Right hindlimb (tissue), 1 donor: ENCODE measurements around the gene HSFX4.
"Not testable (repeated sequence)": the region's sequence is repeated elsewhere in the genome, so short reads cannot be mapped to it uniquely, and the experiment has no call there.

Experiments used
- DNase-seq: peaks from one replicate; pipeline ENCODE4 v3.0.0-alpha.2; 2018

Gene HSFX4, protein sequence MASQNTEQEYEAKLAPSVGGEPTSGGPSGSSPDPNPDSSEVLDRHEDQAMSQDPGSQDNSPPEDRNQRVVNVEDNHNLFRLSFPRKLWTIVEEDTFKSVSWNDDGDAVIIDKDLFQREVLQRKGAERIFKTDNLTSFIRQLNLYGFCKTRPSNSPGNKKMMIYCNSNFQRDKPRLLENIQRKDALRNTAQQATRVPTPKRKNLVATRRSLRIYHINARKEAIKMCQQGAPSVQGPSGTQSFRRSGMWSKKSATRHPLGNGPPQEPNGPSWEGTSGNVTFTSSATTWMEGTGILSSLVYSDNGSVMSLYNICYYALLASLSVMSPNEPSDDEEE

DNA sequence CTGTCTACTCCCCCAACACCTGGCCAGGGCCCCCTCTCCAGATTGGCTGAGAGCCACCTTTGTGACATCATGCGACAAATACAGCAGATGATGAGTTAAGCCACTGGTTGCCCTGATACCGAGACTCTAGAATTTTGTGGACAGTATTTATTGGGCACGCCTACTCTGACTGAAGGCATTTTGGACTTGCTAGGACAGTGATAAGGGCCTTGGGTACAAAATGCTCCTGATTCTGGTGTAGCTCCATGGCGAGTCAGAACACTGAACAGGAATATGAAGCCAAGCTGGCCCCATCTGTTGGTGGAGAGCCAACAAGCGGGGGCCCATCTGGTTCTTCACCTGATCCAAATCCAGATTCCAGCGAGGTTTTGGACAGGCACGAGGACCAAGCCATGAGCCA is at the start of gene HSFX4:
Gene HSFX4, plus strand, starts transcription at position 174 of the 400 bp plus-strand sequence. Its CDS starts 72 bp downstream, at position 246.
- not testable (repeated sequence) for DNase-seq

GRCh38 chrX:149881081-149881711 is 48.2 kb upstream of the HSFX4 start, which contains the start of gene MAGEA8:
MAGEA8 (plus strand) TSS chrX:149881183; CDS start chrX:149884273, 3,090 bp downstream.
- DNase-seq: no peak

GRCh38 chrX:149890828-149891227 is 38.5 kb upstream of the HSFX4 start:
- not testable (repeated sequence) for DNase-seq

- DNase-seq: no peak
Observed at GRCh38 chrX:149898554-149898953, 30.8 kb upstream of the HSFX4 start.

DNA sequence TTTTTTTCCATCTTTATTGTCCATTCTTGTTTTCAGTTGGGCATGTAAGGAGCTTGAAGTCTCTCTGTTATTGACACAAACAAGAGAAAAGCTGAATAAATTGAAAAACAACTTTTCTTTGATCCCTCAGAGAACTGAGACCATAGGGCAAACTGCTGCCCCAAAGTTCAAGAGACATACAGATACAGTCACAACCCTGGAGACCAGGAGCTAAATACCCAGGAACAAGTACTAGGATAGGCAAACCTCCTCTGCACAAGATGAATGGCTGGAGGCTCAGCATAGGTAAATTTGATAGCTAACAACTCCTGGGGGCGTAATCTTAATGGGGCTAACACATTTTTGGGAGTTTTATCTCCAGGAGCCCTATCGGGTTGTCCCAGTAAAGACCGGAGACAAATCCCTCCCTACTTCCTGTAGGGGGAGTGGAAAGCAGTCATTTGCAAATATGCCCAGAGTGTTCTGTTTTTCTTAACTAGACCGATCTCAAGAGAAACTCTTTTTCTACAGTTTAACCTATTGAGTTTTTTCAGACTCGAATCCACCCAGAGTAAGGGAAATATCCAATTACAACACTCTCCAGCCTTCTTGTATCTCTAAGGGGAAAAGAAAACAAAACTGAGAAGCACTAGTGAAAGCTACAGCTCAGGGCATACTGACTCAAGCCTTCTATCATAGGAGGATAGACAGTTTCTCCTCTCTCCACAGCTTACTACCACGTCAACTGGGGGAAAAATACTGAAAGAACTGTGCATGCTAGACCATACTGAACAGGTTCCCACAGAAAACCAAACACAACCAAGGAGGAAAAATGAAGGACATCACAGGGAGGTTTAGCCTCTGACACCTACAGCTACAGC is 25.3 kb upstream of the HSFX4 start:
- DNase-seq: no peak

DNA sequence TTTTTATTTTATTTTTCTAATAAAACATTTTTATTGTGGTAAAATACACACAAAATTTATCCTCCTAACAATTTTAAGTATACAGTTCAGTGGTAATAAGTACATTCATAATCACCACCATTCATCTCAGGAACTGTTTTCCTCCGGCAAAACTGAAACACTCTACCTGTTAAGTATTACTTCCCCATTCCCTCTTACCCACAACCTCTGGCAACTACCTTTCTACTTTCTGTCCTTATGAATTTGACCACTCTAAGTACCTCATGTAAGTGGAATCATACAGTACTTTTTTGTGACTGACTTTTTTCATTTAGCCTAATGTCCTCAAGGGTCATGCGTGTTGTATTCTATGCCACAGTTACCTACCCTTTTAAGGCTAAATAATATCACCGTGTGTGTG is 21.1 kb upstream of the HSFX4 start:
- DNase-seq: no peak

DNA sequence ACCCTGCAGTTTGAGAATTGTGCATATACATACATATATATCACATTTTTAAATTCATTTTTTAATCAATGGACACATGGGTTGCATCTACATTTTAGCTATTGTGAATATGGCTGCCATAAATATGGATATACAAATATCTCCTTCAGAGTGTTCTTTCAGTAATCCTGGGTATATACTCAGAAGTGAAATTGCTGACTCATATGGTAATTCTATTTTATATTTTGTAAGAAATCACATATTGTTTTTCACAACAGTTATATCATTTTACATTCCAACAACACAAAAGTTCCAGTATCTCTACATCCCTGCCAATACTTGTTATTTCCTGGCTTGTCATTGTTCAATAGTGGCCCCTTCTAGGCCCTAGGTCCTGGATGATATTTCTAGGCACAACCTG is 20.6 kb upstream of the HSFX4 start:
- no peak for DNase-seq

DNA sequence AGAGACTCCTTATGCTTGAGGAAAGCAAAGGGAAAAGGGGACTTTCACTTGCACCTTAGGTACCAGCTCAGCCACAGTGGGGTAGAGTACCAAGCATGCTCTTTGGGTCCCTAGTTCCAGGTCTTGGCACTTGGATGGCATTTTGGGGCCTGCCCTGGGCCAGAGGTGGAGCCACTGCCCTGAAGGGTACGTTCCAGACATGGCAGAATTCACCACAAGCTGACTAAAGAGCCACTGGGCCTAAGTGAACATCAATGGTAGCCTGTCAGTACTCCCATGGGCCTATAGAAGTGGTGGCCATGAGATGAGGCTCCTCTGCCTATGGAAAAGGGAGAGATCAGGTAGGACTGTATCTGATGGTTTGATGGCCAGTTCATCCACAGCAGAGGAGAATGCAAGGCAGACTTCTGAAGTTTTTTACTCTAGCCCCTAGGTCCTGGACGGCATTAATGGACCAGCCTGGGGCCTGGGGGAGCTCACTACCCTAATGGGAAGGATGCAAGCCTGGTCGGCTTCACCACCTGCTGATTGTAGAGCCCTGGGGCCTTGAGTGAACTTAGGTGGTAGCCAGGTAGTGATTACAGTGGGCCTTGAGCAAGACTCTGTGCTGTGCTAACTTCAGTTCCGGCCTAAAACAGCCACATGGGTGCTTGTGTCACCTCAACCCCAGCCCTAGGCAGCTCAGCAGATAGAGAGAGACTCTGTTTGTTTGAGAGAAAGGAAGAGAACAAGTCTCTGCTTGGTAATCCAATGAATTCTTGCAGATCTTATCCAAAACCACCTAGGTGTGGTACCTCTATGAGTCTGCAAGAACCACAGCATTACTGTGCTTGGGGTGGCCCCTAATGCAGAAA is 19.8 kb upstream of the HSFX4 start:
- DNase-seq: no peak

DNA sequence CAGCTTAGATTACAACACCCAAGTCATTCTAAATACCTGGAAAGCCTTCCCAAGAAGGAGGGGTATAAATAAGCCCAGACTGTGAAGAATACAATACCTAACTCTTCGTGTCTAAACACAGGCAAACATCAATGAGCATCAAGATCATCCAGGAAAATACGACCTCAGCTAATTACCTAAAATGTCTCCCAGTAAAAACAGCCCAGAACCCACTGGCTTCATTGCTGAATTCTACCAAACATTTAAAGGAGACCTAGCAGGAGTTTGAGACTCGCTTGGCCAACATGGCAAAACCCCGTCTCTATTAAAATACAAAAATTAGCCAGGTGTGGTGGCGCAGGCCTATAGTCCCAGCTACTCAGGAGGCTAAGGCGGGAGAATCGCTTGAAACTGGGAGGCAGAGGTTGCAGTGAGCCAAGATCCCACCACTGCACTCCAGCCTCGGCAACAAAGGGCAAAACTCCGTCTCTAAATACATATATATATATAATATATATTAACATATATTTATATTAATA is 19.1 kb upstream of the HSFX4 start:
- no peak for DNase-seq

GRCh38 chrX:149916745-149917392 is 12.5 kb upstream of the HSFX4 start:
- no peak for DNase-seq

- DNase-seq: not testable (repeated sequence)
Observed at GRCh38 chrX:149923836-149924235, 5.5 kb upstream of the HSFX4 start.

GRCh38 chrX:149924434-149924833 is 4.9 kb upstream of the HSFX4 start:
- not testable (repeated sequence) for DNase-seq

- DNase-seq: not testable (repeated sequence)
Observed at GRCh38 chrX:149927245-149927963, 2.0 kb upstream of the HSFX4 start.

DNA sequence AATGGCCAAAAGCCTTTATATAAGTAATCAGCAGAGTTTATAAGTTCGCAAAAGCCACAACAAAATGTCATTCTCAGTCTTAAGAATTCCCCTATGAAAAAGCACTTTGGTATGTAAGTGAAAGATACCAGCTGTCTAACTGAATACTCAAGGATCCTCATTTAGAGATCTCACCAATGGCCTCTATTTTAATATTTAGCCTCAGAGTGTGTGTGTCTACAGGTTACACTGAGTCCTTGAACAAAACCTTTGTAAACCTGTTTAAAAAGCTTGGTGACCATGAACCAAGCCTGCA is 1.5 kb upstream of the HSFX4 start:
- DNase-seq: not testable (repeated sequence)

DNA sequence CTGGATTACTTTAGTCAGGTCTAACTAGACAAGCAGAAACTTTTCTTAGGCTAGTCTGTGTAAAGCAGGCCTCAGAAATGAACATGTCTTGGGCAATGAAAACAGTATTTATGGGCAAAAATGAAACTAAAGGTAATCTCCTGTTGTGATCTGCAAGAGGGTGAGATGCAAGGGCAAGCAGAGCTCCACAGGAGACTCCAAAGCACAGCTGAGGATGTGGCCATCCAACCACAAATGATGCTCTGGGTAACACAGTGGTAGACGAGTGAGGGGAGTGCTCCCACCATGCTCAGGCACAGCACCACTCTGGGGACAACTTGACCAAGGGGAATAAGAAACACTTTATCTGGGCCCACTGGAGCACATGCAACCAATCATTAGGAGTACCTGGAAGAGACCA is 738 bp upstream of the HSFX4 start:
- DNase-seq: not testable (repeated sequence)

GRCh38 chrX:149931355-149931754 is 2.0 kb downstream of the HSFX4 start:
- not testable (repeated sequence) for DNase-seq

DNA sequence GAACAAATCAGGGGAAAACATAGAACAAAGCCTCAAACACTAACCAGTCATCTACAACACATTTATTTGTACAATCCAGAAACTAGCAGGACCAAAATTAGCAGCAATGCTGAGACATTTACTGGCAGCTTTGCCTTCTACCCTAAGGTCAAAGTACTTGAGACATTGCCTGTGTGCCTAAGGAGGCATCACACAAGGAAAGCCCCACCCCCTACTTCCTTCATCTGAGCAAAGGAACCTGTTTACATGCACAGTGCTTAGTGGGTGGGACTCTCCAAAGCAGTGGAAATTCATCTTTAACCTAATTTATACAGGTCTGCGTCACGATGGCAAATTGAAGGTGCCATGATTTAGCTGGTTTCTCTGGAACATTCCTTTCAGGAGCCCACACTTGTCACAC is 2.8 kb downstream of the HSFX4 start:
- not testable (repeated sequence) for DNase-seq

- not testable (repeated sequence) for DNase-seq
Observed at GRCh38 chrX:149932970-149933369, 3.6 kb downstream of the HSFX4 start.

DNA sequence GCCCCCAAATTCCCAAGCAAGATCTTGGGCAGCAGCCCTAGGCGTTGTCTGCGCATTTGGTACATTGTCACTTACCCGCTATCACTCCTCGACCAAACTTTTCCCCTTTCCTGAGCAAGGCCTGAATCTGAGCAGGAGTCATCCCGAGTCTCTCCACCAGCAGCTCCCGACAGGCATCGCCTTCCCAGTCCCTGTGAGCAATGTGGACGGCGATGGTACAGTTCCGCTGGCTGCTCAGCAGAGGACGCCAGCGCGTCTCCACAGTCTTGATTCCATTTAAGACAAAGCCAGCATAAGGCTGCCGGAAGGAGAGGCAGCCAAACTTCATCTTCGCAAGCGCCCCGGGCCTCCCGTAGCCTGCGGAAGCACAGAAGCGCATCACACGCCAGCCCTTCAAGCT is 4.2 kb downstream of the HSFX4 start:
- DNase-seq: not testable (repeated sequence)

DNA sequence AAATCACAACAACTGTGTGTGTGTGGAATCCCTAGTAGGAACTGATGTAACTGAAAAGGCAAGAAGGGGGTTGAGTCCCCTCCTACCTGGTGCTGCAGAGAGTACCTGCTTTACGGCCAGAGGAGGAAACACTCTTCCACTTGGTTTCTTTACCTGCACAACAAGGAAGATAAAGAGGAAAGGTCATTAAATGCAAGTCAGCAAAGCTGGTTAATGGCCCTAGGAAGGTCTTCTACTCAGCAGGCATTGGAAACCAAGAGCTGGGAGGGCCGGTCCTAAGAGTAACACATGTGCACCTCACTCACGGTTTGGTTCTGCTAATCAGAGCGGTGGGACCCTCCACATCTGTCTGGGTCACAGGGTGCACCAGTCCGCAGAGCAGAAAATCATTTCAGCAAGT is 8.0 kb downstream of the HSFX4 start:
- not testable (repeated sequence) for DNase-seq

DNA sequence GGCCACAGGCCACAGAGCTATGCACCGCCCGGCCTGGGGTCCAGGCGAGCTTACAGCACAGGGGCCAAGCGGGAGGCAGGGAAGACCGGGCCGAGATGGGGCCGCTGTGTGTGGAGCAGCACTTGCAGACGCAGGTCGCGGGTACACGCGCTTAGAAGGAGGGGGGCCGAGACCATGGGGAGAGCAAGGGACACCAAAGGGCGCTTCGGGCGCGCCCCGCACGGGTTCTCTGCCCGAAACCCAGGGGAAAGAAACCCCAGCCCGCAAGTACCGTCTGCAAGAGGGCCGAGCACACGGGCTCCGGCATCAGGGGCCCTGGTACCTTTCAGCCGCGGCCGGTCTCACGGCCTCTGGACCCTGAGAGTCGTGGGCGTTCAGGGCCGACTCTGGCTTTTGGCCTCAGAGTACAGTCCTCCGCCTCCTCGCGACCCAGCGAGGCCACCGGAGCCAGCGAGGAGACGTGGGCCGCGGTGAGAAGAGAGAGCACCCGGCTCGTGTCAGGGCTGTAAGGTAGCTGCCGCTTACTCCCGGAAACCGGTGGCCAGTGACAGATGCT is 8.6 kb downstream of the HSFX4 start:
- no peak for DNase-seq
